MM.1S (cell line): Measurements from ENCODE around the gene RWDD2A.

Source experiments
- CTCF ChIP-seq: fragments of 300-600 bp; sonication (generic); IDR thresholded peaks from 2 replicates; pipeline ENCODE4 v1.5.1; 2016; ENCODE audit warnings: antibody characterized with exemption, low read length, mixed read lengths
- EZH2 ChIP-seq: fragments of 300-600 bp; sonication (generic); optimal IDR thresholded peaks from 2 replicates; pipeline ENCODE3; 2017; ENCODE audit warnings: low read depth, mild to moderate bottlenecking, antibody characterized with exemption, low read length, mixed read lengths
- EZH2phosphoT487 ChIP-seq: fragments of 300-600 bp; sonication (generic); IDR thresholded peaks from 2 replicates; pipeline ENCODE4 v1.6.1; 2018; ENCODE audit warnings: antibody characterized with exemption, low read length

GRCh38 chr6:83167726-83168278 is 25.4 kb upstream of the RWDD2A start:
- TF ChIP-seq CTCF: no peak
- no peak for TF ChIP-seq EZH2phosphoT487
- TF ChIP-seq EZH2: no peak
